A673 (cell line): ENCODE data around the gene ZBTB7B.

Experiments used
- CTCF ChIP-seq: fragments of 300-800, 200-600 bp; sonication (generic); conservative IDR thresholded peaks from 2 replicates; pipeline ENCODE4 v1.5.1; 2017; ENCODE audit warnings: low read depth, mild to moderate bottlenecking, antibody characterized with exemption, low read length, moderate library complexity, mixed read lengths
- EZH2 ChIP-seq: fragments of 200-600 bp; sonication (generic); IDR thresholded peaks from 2 replicates; pipeline ENCODE4 v1.6.1; 2017; ENCODE audit warnings: borderline replicate concordance, low read depth, mild to moderate bottlenecking, mixed read lengths, antibody characterized with exemption, low read length; ENCODE audit not compliant: poor library complexity, severe bottlenecking

GRCh38 chr1:155022927-155023236, 20.3 kb downstream of the ZBTB7B start:
- TF ChIP-seq CTCF (no peak), EZH2 (no peak)
